GM20431 (cell line): ENCODE measurements around the gene ZNF91.
"Not testable (repeated sequence)": the region's sequence is repeated elsewhere in the genome, so short reads cannot be mapped to it uniquely, and the experiment has no call there.

Source experiments
- in situ Hi-C: fragments of 300-500 bp; cut with MseI, MboI; formaldehyde crosslinking; loops from one replicate; pipeline ENCODE4 v1.15.0; 2020; ENCODE audit warnings: low sequenced_read_pairs; ENCODE audit not compliant: unreplicated experiment

ZNF91 gene

GRCh38 chr19:23399443-23399842 lies 4.2 kb upstream of the ZNF91 start:
- in situ Hi-C loops, result no loop called here

GRCh38 chr19:23395722-23396117 lies 449 bp upstream of the ZNF91 start:
- in situ Hi-C loops, result not testable (repeated sequence)

GRCh38 chr19:23394511-23394910 lies 760 bp downstream of the ZNF91 start:
- in situ Hi-C loops, result no loop called here

DNA sequence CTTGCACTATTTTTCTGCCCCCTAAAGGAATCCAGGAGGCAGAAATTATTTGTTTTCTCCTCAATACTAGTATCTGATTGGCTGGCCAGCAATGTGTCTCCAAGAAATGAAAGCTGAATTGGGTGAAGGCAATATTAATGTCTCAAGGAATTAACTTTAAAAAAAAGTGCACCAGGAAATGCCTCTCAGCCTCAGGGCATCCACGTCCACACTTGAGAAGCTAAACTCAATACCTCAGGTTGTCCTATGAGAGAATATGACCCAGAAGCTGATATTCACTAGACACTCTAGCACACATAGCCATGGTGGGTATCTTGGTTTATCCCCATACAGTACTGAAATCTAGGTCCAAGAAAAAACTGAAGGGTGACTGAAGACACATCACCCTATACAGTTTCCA lies 2.1 kb downstream of the ZNF91 start:
- in situ Hi-C loops, result no loop called here

- in situ Hi-C loops, result no loop called here
Observed at GRCh38 chr19:23391236-23391635, 4.0 kb downstream of the ZNF91 start.

DNA sequence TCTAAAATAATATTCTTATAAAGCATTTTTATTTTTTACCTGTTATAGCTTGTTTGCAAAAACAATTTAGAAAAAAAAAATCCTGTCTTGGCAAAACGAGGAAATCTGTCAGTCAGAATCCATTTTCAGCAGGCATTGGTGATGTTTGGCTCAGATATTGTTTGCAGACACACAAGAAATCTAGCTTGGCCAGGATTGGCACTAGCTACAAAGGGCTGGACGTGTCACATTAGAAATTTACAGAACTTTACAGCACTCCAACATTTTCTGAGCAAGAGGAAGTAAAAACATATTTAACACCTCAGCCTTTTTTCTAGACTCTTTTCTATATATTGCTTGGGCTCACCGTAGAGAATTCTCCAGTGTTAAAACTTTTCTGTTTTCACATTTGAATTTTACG lies 9.9 kb downstream of the ZNF91 start:
- in situ Hi-C loops, result no loop called here

GRCh38 chr19:23384858-23385257 lies 10.4 kb downstream of the ZNF91 start:
- in situ Hi-C loops, result no loop called here

DNA sequence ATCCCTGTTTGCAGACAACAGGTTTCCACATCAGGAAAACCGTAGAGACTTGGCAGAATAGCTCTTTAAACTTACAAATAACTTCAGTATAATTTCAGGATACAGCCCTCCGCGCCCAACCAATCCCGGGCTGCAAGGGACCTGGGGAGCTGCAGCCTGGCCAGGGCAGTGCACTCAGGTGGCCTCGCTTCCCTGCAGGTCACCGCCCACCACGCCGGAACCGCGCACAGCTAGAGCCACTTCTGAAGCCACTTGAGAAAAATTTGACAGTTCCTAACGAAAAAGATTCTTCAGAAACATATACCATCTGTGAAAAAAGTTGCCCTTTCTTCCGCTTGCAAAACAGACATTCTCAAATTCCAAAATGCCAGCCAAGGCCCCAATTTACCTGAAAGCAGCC lies 11.1 kb downstream of the ZNF91 start:
- in situ Hi-C loops, result no loop called here

- in situ Hi-C loops, result no loop called here
Observed at GRCh38 chr19:23382955-23383354, 12.3 kb downstream of the ZNF91 start.

DNA sequence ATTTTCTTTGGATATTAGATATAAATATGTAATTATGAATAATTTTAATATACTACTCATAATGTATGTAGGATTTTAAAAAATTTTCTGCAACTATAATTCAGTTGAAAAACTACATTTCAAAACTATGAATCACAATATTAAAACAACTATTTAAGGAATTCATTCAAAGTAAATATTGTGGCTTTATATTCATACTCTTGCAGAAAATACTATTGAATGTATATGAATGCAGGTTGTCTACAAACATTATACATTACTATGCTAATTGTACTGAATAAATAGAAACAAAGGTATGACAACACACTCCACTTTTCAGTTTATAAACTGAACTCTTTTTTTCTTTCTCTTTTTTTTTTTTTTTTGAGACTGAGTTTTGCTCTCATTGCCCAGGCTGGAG lies 14.2 kb downstream of the ZNF91 start:
- in situ Hi-C loops, result no loop called here

DNA sequence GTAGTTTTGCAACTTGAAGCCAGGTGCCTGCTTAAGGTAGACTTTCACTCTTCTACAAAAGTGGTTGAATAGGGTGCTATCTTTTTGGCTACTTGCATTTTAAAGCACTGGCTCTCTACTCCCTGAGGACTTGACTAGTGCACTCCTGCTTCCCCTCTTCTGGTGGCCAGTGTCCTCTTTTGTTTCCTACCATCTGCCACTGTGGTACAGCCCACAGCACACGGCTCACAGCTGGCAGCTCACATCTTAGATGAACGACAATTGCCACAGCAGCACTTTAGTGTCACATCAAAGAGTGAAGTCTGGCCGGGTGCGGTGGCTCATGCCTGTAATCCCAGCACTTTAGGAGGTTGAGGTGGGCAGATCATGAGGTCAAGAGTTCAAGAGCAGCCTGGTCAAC lies 15.6 kb downstream of the ZNF91 start:
- in situ Hi-C loops, result not testable (repeated sequence)

GRCh38 chr19:23378948-23379347 lies 16.3 kb downstream of the ZNF91 start:
- in situ Hi-C loops, result no loop called here

- in situ Hi-C loops, result no loop called here
Observed at GRCh38 chr19:23377276-23377675, 18.0 kb downstream of the ZNF91 start.

DNA sequence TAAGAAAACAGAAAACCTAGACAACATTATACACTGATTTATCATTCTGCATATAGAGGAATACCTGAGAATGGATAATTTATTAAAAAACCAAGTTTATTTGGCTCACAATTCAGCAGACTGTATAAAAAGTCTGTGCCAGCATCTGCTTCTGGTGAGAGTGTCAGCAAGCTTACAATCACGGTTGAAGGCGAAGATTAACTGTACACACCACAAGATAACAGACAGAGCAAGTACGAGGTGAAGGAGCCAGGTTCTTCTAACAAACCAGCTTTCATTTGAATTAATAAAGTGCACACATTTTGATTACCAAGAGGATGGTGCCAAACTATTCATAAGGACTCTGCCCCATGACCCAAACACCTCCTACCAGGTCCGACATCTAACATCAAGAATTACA lies 28.8 kb downstream of the ZNF91 start:
- in situ Hi-C loops, result no loop called here

- in situ Hi-C loops, result not testable (repeated sequence)
Observed at GRCh38 chr19:23366031-23366430, 29.2 kb downstream of the ZNF91 start.

- in situ Hi-C loops, result no loop called here
Observed at GRCh38 chr19:23365222-23365621, 30.0 kb downstream of the ZNF91 start.

GRCh38 chr19:23361843-23362242 lies 33.4 kb downstream of the ZNF91 start:
- in situ Hi-C loops, result not testable (repeated sequence)

DNA sequence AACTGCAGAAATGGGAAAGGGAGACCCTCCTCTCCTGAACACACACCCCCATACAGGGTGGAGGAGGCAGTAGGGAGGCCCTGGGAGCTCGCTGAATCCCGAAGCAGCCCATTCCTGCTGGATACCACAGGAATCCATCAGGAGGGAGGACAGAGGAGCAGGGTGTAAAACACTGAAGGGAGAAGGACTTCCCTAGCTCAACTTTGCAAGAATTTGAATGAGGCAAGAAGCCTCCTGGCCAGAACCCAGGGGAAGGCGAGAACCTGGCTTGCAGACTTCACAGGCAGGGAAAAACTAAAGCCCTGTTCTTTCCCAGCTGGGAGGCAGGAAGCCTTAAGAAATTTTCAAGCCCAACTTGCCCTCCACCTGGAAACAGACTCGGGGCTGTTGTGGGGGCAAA lies 43.5 kb downstream of the ZNF91 start:
- in situ Hi-C loops, result no loop called here

GRCh38 chr19:23346696-23347095 lies 48.6 kb downstream of the ZNF91 start:
- in situ Hi-C loops, result no loop called here

DNA sequence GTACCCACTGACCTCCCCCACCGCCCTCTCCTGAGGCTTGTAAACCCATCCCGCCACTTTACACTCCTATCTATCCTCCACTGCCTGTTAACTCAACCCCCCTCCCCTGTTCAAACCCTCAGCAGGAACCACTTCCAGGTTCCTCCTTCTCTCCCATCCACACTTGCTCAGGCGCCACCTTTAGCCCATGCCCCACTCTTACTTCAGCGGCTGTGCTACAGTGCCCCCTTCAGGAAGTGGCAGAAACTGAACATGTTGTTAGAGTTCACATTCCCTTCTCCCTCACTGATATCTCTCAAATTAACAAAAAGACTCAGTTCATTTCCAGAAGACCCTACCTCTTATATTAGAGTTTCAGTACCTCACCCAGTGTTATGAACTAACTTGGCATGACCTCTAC lies 49.4 kb downstream of the ZNF91 start:
- in situ Hi-C loops, result no loop called here

GRCh38 chr19:23343434-23344010 lies 51.7 kb downstream of the ZNF91 start:
- in situ Hi-C loops, result no loop called here

- in situ Hi-C loops, result no loop called here
Observed at GRCh38 chr19:23328211-23328610, 67.1 kb downstream of the ZNF91 start.
